Activated CD8-positive, alpha-beta T cell treated with anti-CD3 and anti-CD28 coated beads for 36 hours (primary cell): ENCODE data around the gene NKPD1. TPM values are rescaled to one million over a fixed set of nuclear protein-coding genes. Genes with fewer than 3 reads are reported as not detected.

ENCODE experiments used
- ATAC-seq: fragments of 200-7000 bp; cut with Tn5 transposase; one replicate; pipeline ENCODE4 v1.10.0; 2021; ENCODE audit warnings: mild to moderate bottlenecking, moderate library complexity
- CTCF ChIA-PET: fragments of 350-600 bp; sonication (Branson Sonifier 250); formaldehyde crosslinking; loops from one replicate; lab custom pipeline; 2021; ENCODE audit warnings: antibody characterized with exemption; lab: Charles Lee
- POLR2A ChIA-PET: fragments of 350-600 bp; sonication (Branson Sonifier 250); formaldehyde crosslinking; loops from one replicate; lab custom pipeline; 2021; ENCODE audit warnings: antibody characterized with exemption; lab: Charles Lee
- DNase-seq: peaks from one replicate; pipeline ENCODE4 v3.0.0-alpha.2; 2020
- H3K27ac Mint-ChIP-seq: one replicate; pipeline ENCODE4 v1.8.0; 2021; ENCODE audit warnings: mild to moderate bottlenecking, mixed read lengths
- H3K27me3 Mint-ChIP-seq: one replicate; pipeline ENCODE4 v1.8.0; 2021; ENCODE audit warnings: mixed read lengths
- H3K36me3 Mint-ChIP-seq: one replicate; pipeline ENCODE4 v1.8.0; 2021; ENCODE audit warnings: low read depth, mixed read lengths
- H3K4me1 Mint-ChIP-seq: one replicate; pipeline ENCODE4 v1.8.0; 2021; ENCODE audit warnings: low read depth, mixed read lengths
- H3K4me3 Mint-ChIP-seq: one replicate; pipeline ENCODE4 v1.8.0; 2021; ENCODE audit warnings: mild to moderate bottlenecking, moderate library complexity, mixed read lengths
- H3K9me3 Mint-ChIP-seq: one replicate; pipeline ENCODE4 v1.8.0; 2021; ENCODE audit warnings: mixed read lengths
- CTCF ChIP-seq: fragments of 200-600 bp; IDR thresholded peaks from one replicate; pipeline ENCODE4 v1.8.0; 2022; ENCODE audit warnings: antibody characterized with exemption, mild to moderate bottlenecking
- intact Hi-C: fragments of 100-400 bp; cut with micrococcal nuclease; formaldehyde crosslinking; loops from one replicate; pipeline ENCODE4 v1.10.0; 2022
- total RNA-seq, 2 experiments: library from RNA; stranded (reverse); gene quantifications; one replicate each; pipeline ENCODE4 v1.2.3, GENCODE V29; 2021

The NKPD1 gene
- total RNA-seq, 2 experiments from 2014 or later: 0.07 to 0.16 TPM

GRCh38 chr19:45128806-45129205 is 32.0 kb downstream of the NKPD1 start:
- Mint-ChIP-seq H3K27me3 (no peaks in the 10 kb centered on the region), H3K36me3 (no peaks in the 10 kb centered on the region), H3K27ac (no peak overlapping the region), H3K9me3 (no peaks in the 10 kb centered on the region), H3K4me1 (peaks cover 16% of the 10 kb centered on the region), H3K4me3 (no peak overlapping the region)
- intact Hi-C loops: no loop called here
- ATAC-seq: no peak
- POLR2A ChIA-PET: interaction anchor here (1.2 kb wide), 1 partner anchor 38 kb away, joined by 3 read pairs; no protein-coding TSS in a partner anchor
- no peak for DNase-seq
- CTCF ChIA-PET: interaction anchor here (1.1 kb wide), 1 partner anchor 9 kb away, joined by 3 read pairs; no protein-coding TSS in a partner anchor
- TF ChIP-seq CTCF: no peak

- intact Hi-C loops: no loop called here
- no peak for TF ChIP-seq CTCF
- Mint-ChIP-seq H3K4me1 (peaks cover 17% of the 10 kb centered on the region), H3K9me3 (no peaks in the 10 kb centered on the region), H3K4me3 (no peak overlapping the region), H3K27me3 (no peaks in the 10 kb centered on the region), H3K27ac (no peak overlapping the region), H3K36me3 (no peaks in the 10 kb centered on the region)
- ATAC-seq: no peak
- DNase-seq: no peak
- CTCF ChIA-PET: interaction anchor here (1.1 kb wide), 1 partner anchor 9 kb away, joined by 3 read pairs; no protein-coding TSS in a partner anchor
- POLR2A ChIA-PET: interaction anchor here (1.2 kb wide), 1 partner anchor 37 kb away, joined by 3 read pairs; no protein-coding TSS in a partner anchor
Measured at GRCh38 chr19:45128146-45128545, 32.6 kb downstream of the NKPD1 start.

GRCh38 chr19:45126654-45127053 is 34.1 kb downstream of the NKPD1 start:
- ATAC-seq (no peak), DNase-seq (no peak)
- H3K4me3 Mint-ChIP-seq: no peak overlapping the region
- no peak for TF ChIP-seq CTCF
- CTCF ChIA-PET: interaction anchor here (0.6 to 2.9 kb wide), 20 partner anchors 9 to 86 kb away, joined by 3 to 25 read pairs (median 6); partner anchors contain the start of genes BLOC1S3, GEMIN7, PPP1R37 and TRAPPC6A
- H3K27ac Mint-ChIP-seq: no peak overlapping the region
- intact Hi-C loops: no loop called here
- no peaks in the 10 kb centered on the region for H3K9me3 Mint-ChIP-seq
- no peaks in the 10 kb centered on the region for H3K27me3 Mint-ChIP-seq
- H3K36me3 Mint-ChIP-seq: no peaks in the 10 kb centered on the region
- POLR2A ChIA-PET: no interaction called here
- H3K4me1 Mint-ChIP-seq: peaks cover 31% of the 10 kb centered on the region

- intact Hi-C loops: no loop called here
- no peak overlapping the region for H3K27ac Mint-ChIP-seq
- no peaks in the 10 kb centered on the region for H3K27me3 Mint-ChIP-seq
- H3K36me3 Mint-ChIP-seq: no peaks in the 10 kb centered on the region
- H3K4me3 Mint-ChIP-seq: no peak overlapping the region
- ChIA-PET CTCF (interaction anchor here (0.6 to 2.9 kb wide), 30 partner anchors 9 to 86 kb away, joined by 3 to 25 read pairs (median 5); partner anchors contain the start of genes BLOC1S3, GEMIN7, PPP1R37 and TRAPPC6A), POLR2A (no interaction called here)
- peaks cover 34% of the 10 kb centered on the region for H3K4me1 Mint-ChIP-seq
- peak; percentile 81 for TF ChIP-seq CTCF
- peak; percentile 87 for ATAC-seq
- H3K9me3 Mint-ChIP-seq: no peaks in the 10 kb centered on the region
- peak; percentile 89 for DNase-seq
Measured at GRCh38 chr19:45125975-45126493, 34.7 kb downstream of the NKPD1 start.

- DNase-seq (no peak), ATAC-seq (no peak)
- H3K27ac Mint-ChIP-seq: no peak overlapping the region
- no peaks in the 10 kb centered on the region for H3K9me3 Mint-ChIP-seq
- intact Hi-C loops: no loop called here
- no peak overlapping the region for H3K4me3 Mint-ChIP-seq
- POLR2A ChIA-PET: interaction anchor here (0.6 to 0.7 kb wide), 2 partner anchors 36 to 42 kb away, joined by 3 to 4 read pairs; no protein-coding TSS in a partner anchor
- peaks cover 40% of the 10 kb centered on the region for H3K4me1 Mint-ChIP-seq
- CTCF ChIA-PET: interaction anchor here (1.0 to 2.9 kb wide), 19 partner anchors 9 to 85 kb away, joined by 3 to 25 read pairs (median 6); partner anchors contain the start of gene PPP1R37
- H3K36me3 Mint-ChIP-seq: no peaks in the 10 kb centered on the region
- no peaks in the 10 kb centered on the region for H3K27me3 Mint-ChIP-seq
- TF ChIP-seq CTCF: no peak
Measured at GRCh38 chr19:45125360-45125759, 35.4 kb downstream of the NKPD1 start.
